ENCODE data around the gene GBX1. TPM values are rescaled to one million over a fixed set of nuclear protein-coding genes. Genes with fewer than 3 reads are reported as not detected.

The GBX1 gene
- total RNA-seq, 1 experiment from 2014 or later, result not detected

GRCh38 chr7:151122276-151122675 lies 45.2 kb downstream of the GBX1 start:
- H3K27ac ChIP-seq (ENCODE audit: low read length), result no peak overlapping the region
- H3K4me2 ChIP-seq (ENCODE audit: low read depth, low read length, poor library complexity, severe bottlenecking), result no peak overlapping the region
- H3K36me3 ChIP-seq (ENCODE audit: insufficient read depth, low read length), result no peaks in the 10 kb centered on the region
- H3K4me1 ChIP-seq (ENCODE audit: low read length), result no peaks in the 10 kb centered on the region
- H3K79me2 ChIP-seq (ENCODE audit: low read length), result no peaks in the 10 kb centered on the region
- no peaks in the 10 kb centered on the region for H3K9me3 ChIP-seq (ENCODE audit: low read length)
- peaks cover 11% of the 10 kb centered on the region; the same call in 1 of the 2 replicates for H4K20me1 ChIP-seq (ENCODE audit: insufficient read depth, low read depth, low read length)
- H3K9me2 ChIP-seq (replicated peaks; ENCODE audit: insufficient read depth, low read length), result no peaks in the 10 kb centered on the region
- H3K27me3 ChIP-seq (ENCODE audit: low read length), result no peaks in the 10 kb centered on the region
- H3K9ac ChIP-seq (ENCODE audit: low read length), result no peak overlapping the region
- H3K4me3 ChIP-seq (ENCODE audit: low read length), result no peak overlapping the region
- no peak overlapping the region for H2AFZ ChIP-seq (ENCODE audit: low read length)
- no peak for DNase-seq

- Histone ChIP-seq H3K9me3 (ENCODE audit: low read length) (no peaks in the 10 kb centered on the region), H3K27ac (ENCODE audit: low read length) (no peak overlapping the region), H3K9ac (ENCODE audit: low read length) (no peak overlapping the region), H2AFZ (ENCODE audit: low read length) (no peak overlapping the region), H3K9me2 (replicated peaks; ENCODE audit: insufficient read depth, low read length) (no peaks in the 10 kb centered on the region), H3K27me3 (ENCODE audit: low read length) (no peaks in the 10 kb centered on the region), H4K20me1 (ENCODE audit: insufficient read depth, low read depth, low read length) (peaks cover 8% of the 10 kb centered on the region; the same call in 1 of the 2 replicates), H3K4me2 (ENCODE audit: low read depth, low read length, poor library complexity, severe bottlenecking) (no peak overlapping the region), H3K79me2 (ENCODE audit: low read length) (no peaks in the 10 kb centered on the region), H3K4me1 (ENCODE audit: low read length) (no peaks in the 10 kb centered on the region), H3K36me3 (ENCODE audit: insufficient read depth, low read length) (no peaks in the 10 kb centered on the region), H3K4me3 (ENCODE audit: low read length) (no peak overlapping the region)
- no peak for DNase-seq
Observed at GRCh38 chr7:151121380-151122170, 45.9 kb downstream of the GBX1 start.

GRCh38 chr7:151120896-151121295 lies 46.6 kb downstream of the GBX1 start:
- Histone ChIP-seq H3K4me2 (ENCODE audit: low read depth, low read length, poor library complexity, severe bottlenecking) (no peak overlapping the region), H3K36me3 (ENCODE audit: insufficient read depth, low read length) (no peaks in the 10 kb centered on the region), H3K27me3 (ENCODE audit: low read length) (no peaks in the 10 kb centered on the region), H3K4me3 (ENCODE audit: low read length) (no peak overlapping the region), H3K9me3 (ENCODE audit: low read length) (no peaks in the 10 kb centered on the region), H3K79me2 (ENCODE audit: low read length) (no peaks in the 10 kb centered on the region), H3K27ac (ENCODE audit: low read length) (no peak overlapping the region), H2AFZ (ENCODE audit: low read length) (no peak overlapping the region), H3K9ac (ENCODE audit: low read length) (no peak overlapping the region), H3K9me2 (replicated peaks; ENCODE audit: insufficient read depth, low read length) (no peaks in the 10 kb centered on the region), H3K4me1 (ENCODE audit: low read length) (no peaks in the 10 kb centered on the region), H4K20me1 (ENCODE audit: insufficient read depth, low read depth, low read length) (peaks cover 8% of the 10 kb centered on the region; the same call in 1 of the 2 replicates)
- no peak for DNase-seq

GRCh38 chr7:151119902-151120301 lies 47.6 kb downstream of the GBX1 start:
- Histone ChIP-seq H3K27me3 (ENCODE audit: low read length) (no peaks in the 10 kb centered on the region), H3K4me1 (ENCODE audit: low read length) (no peaks in the 10 kb centered on the region), H3K79me2 (ENCODE audit: low read length) (no peaks in the 10 kb centered on the region), H3K4me3 (ENCODE audit: low read length) (no peak overlapping the region), H3K9ac (ENCODE audit: low read length) (no peak overlapping the region), H4K20me1 (ENCODE audit: insufficient read depth, low read depth, low read length) (peaks cover 8% of the 10 kb centered on the region; the same call in 1 of the 2 replicates), H2AFZ (ENCODE audit: low read length) (no peak overlapping the region), H3K9me2 (replicated peaks; ENCODE audit: insufficient read depth, low read length) (no peaks in the 10 kb centered on the region), H3K4me2 (ENCODE audit: low read depth, low read length, poor library complexity, severe bottlenecking) (no peak overlapping the region), H3K27ac (ENCODE audit: low read length) (no peak overlapping the region), H3K36me3 (ENCODE audit: insufficient read depth, low read length) (no peaks in the 10 kb centered on the region), H3K9me3 (ENCODE audit: low read length) (no peaks in the 10 kb centered on the region)
- DNase-seq, result no peak

GRCh38 chr7:151119055-151119415 lies 48.5 kb downstream of the GBX1 start:
- Histone ChIP-seq H3K27me3 (ENCODE audit: low read length) (no peaks in the 10 kb centered on the region), H3K27ac (ENCODE audit: low read length) (no peak overlapping the region), H3K9ac (ENCODE audit: low read length) (no peak overlapping the region), H3K36me3 (ENCODE audit: insufficient read depth, low read length) (no peaks in the 10 kb centered on the region), H3K9me3 (ENCODE audit: low read length) (no peaks in the 10 kb centered on the region), H4K20me1 (ENCODE audit: insufficient read depth, low read depth, low read length) (peaks cover under 1% of the 10 kb centered on the region; the same call in 1 of the 2 replicates), H3K4me2 (ENCODE audit: low read depth, low read length, poor library complexity, severe bottlenecking) (no peak overlapping the region), H3K9me2 (replicated peaks; ENCODE audit: insufficient read depth, low read length) (no peaks in the 10 kb centered on the region), H3K79me2 (ENCODE audit: low read length) (no peaks in the 10 kb centered on the region), H3K4me3 (ENCODE audit: low read length) (no peak overlapping the region), H3K4me1 (ENCODE audit: low read length) (no peaks in the 10 kb centered on the region), H2AFZ (ENCODE audit: low read length) (no peak overlapping the region)
- DNase-seq, result no peak

- H3K27ac ChIP-seq (ENCODE audit: low read length), result no peak overlapping the region
Observed at GRCh38 chr7:151118108-151119054, 49.1 kb downstream of the GBX1 start.

GRCh38 chr7:151117565-151117964 lies 49.9 kb downstream of the GBX1 start:
- H3K27ac ChIP-seq (ENCODE audit: low read length), result no peak overlapping the region
- H2AFZ ChIP-seq (ENCODE audit: low read length), result no peak overlapping the region
- no peak for DNase-seq
- no peaks in the 10 kb centered on the region for H3K4me1 ChIP-seq (ENCODE audit: low read length)
- H3K4me3 ChIP-seq (ENCODE audit: low read length), result no peak overlapping the region; the same call in 1 of the 2 replicates
- H3K9me2 ChIP-seq (replicated peaks; ENCODE audit: insufficient read depth, low read length), result no peaks in the 10 kb centered on the region
- H3K4me2 ChIP-seq (ENCODE audit: low read depth, low read length, poor library complexity, severe bottlenecking), result no peak overlapping the region
- no peaks in the 10 kb centered on the region for H3K9me3 ChIP-seq (ENCODE audit: low read length)
- H3K79me2 ChIP-seq (ENCODE audit: low read length), result no peaks in the 10 kb centered on the region
- H3K9ac ChIP-seq (ENCODE audit: low read length), result peak overlapping the region; percentile 5; the same call in 1 of the 2 replicates
- no peaks in the 10 kb centered on the region for H4K20me1 ChIP-seq (ENCODE audit: insufficient read depth, low read depth, low read length)
- H3K27me3 ChIP-seq (ENCODE audit: low read length), result no peaks in the 10 kb centered on the region
- H3K36me3 ChIP-seq (ENCODE audit: insufficient read depth, low read length), result no peaks in the 10 kb centered on the region

More at GRCh38 chr7:151118108-151119054, 49.1 kb downstream of the GBX1 start:
- Histone ChIP-seq H3K4me1 (ENCODE audit: low read length) (no peaks in the 10 kb centered on the region), H4K20me1 (ENCODE audit: insufficient read depth, low read depth, low read length) (no peaks in the 10 kb centered on the region), H3K27me3 (ENCODE audit: low read length) (no peaks in the 10 kb centered on the region), H3K36me3 (ENCODE audit: insufficient read depth, low read length) (no peaks in the 10 kb centered on the region), H2AFZ (ENCODE audit: low read length) (no peak overlapping the region), H3K9ac (ENCODE audit: low read length) (no peak overlapping the region), H3K4me3 (ENCODE audit: low read length) (no peak overlapping the region), H3K4me2 (ENCODE audit: low read depth, low read length, poor library complexity, severe bottlenecking) (no peak overlapping the region), H3K9me2 (replicated peaks; ENCODE audit: insufficient read depth, low read length) (no peaks in the 10 kb centered on the region), H3K9me3 (ENCODE audit: low read length) (no peaks in the 10 kb centered on the region), H3K79me2 (ENCODE audit: low read length) (no peaks in the 10 kb centered on the region)
- no peak for DNase-seq

Data from Karpas-422 (cell line).